HepG2 (cell line): Measurements from ENCODE around the gene PPOX. TPM values are rescaled to one million over a fixed set of nuclear protein-coding genes. Genes with fewer than 3 reads are reported as not detected.

Source experiments
- ATAC-seq: fragments of 200-7000 bp; cut with Tn5 transposase; 3 replicates; pipeline ENCODE4 v1.9.1; 2020; ENCODE audit warnings: mild to moderate bottlenecking, moderate library complexity
- BruUV-seq: library from RNA; stranded (reverse); fragments of 400-500 nt; replicated peaks from 2 replicates; lab custom pipeline; 2021; lab: Mats Ljungman, UMichigan
- CTCF ChIA-PET: fragments of 300-600 bp; formaldehyde crosslinking; extraction: SDS; loops from one replicate; lab custom pipeline; 2021; ENCODE audit warnings: low total read pairs, inconsistent platforms, low intra/inter-chr PET ratio; lab: Yijun Ruan, JAX
- POLR2A ChIA-PET: fragments of 350-600 bp; sonication (Branson Sonifier 250); formaldehyde crosslinking; loops from one replicate; lab custom pipeline; 2020; ENCODE audit warnings: antibody characterized with exemption, inconsistent platforms; lab: Yijun Ruan, JAX
- DNase-seq: peaks from one replicate; pipeline ENCODE4 v3.0.0-alpha.2; 2015; ENCODE audit warnings: low spot score
- FAIRE-seq: peaks from 3 replicates; lab custom pipeline; 2011; peaks lifted over from hg19 to GRCh38; lab: Jason Lieb, UNC
- H2AFZ ChIP-seq: one replicate; pipeline ENCODE4 v1.6.1; 2011; ENCODE audit warnings: low read length, inconsistent platforms
- H3K27ac ChIP-seq: fragments of 300-600 bp; 3 replicates; pipeline ENCODE4 v1.8.0; 2011; ENCODE audit warnings: mixed run types, mild to moderate bottlenecking, mixed read lengths, low read length, inconsistent platforms; ENCODE audit not compliant: insufficient read depth; ENCODE audit errors: extremely low read length
- H3K27me3 ChIP-seq, 2 experiments: fragments of 200-600 bp in 1 of 2; 2 replicates in 1 of 2; 3 replicates in 1 of 2; pipeline versions ENCODE4 v1.6.0 to v1.8.0; 2011; ENCODE audit warnings: low read length in 2 of 2, mild to moderate bottlenecking in 2 of 2, moderate library complexity in 2 of 2, inconsistent platforms in 1 of 2; ENCODE audit not compliant: insufficient read depth in 2 of 2, control insufficient read depth in 1 of 2
- H3K36me3 ChIP-seq, 2 experiments: fragments of 200-600 bp in 1 of 2; replicated peaks in 1 of 2; 2 replicates in 1 of 2; 3 replicates in 1 of 2; pipeline versions ENCODE4 v1.5.1 to v1.8.0; 2011; ENCODE audit warnings: low read length in 2 of 2, inconsistent platforms in 1 of 2; ENCODE audit not compliant: insufficient read depth in 2 of 2, control insufficient read depth in 1 of 2
- H3K4me1 ChIP-seq: 2 replicates; pipeline ENCODE4 v1.5.1; 2012; ENCODE audit warnings: low read length, inconsistent platforms; ENCODE audit not compliant: insufficient read depth
- H3K4me2 ChIP-seq: 2 replicates; pipeline ENCODE4 v1.6.0; 2011; ENCODE audit warnings: low read depth, low read length, inconsistent platforms
- H3K4me3 ChIP-seq, 3 experiments: fragments of 200-600 bp in 1 of 3; sonication (generic), shearing (Covaris generic) in 1 of 3; replicated peaks in 1 of 3; 2 replicates each; pipeline ENCODE4 v1.5.1; 2011 to 2016; ENCODE audit warnings: low read length in 3 of 3, inconsistent platforms in 2 of 3, low read depth in 2 of 3, mild to moderate bottlenecking in 2 of 3, control low read depth in 1 of 3, mixed read lengths in 1 of 3; ENCODE audit not compliant: insufficient read depth in 1 of 3
- H3K79me2 ChIP-seq: one replicate; pipeline ENCODE4 v1.6.1; 2011; ENCODE audit warnings: low read length, inconsistent platforms; ENCODE audit not compliant: insufficient read depth
- H3K9ac ChIP-seq: 2 replicates; pipeline ENCODE4 v1.6.0; 2011; ENCODE audit warnings: mild to moderate bottlenecking, low read depth, low read length, inconsistent platforms; ENCODE audit not compliant: insufficient read depth
- H3K9me3 ChIP-seq: 2 replicates; pipeline ENCODE4 v1.5.1; 2012; ENCODE audit warnings: mild to moderate bottlenecking, low read length
- H4K20me1 ChIP-seq: 2 replicates; pipeline ENCODE4 v1.6.0; 2011; ENCODE audit warnings: inconsistent platforms, mild to moderate bottlenecking, low read length, moderate library complexity; ENCODE audit not compliant: insufficient read depth
- BORCS8-MEF2B ChIP-seq: sonication (generic); formaldehyde crosslinking; IDR thresholded peaks from 2 replicates; pipeline ENCODE4 v1.8.0; 2022; ENCODE audit warnings: mild to moderate bottlenecking, missing genetic modification reagents
- GATA4 ChIP-seq: sonication (generic); IDR thresholded peaks from 2 replicates; pipeline ENCODE4 v1.6.1; 2016; ENCODE audit warnings: antibody characterized with exemption, low read depth, borderline replicate concordance
- IRF2 ChIP-seq: IDR thresholded peaks from 2 replicates; pipeline ENCODE4 v1.6.1; 2018; ENCODE audit warnings: missing genetic modification reagents, missing compliant biosample characterization
- ONECUT2 ChIP-seq: sonication (generic); formaldehyde crosslinking; IDR thresholded peaks from 2 replicates; pipeline ENCODE4 v1.4.0; 2020; ENCODE audit warnings: missing genetic modification reagents
- PAF1 ChIP-seq: IDR thresholded peaks from 2 replicates; pipeline ENCODE4 v1.6.1; 2016; ENCODE audit warnings: missing genetic modification reagents, missing compliant biosample characterization
- PITX1 ChIP-seq: sonication (generic); formaldehyde crosslinking; IDR thresholded peaks from 2 replicates; pipeline ENCODE4 v1.5.1; 2020; ENCODE audit warnings: mild to moderate bottlenecking, missing genetic modification reagents
- RARA ChIP-seq: IDR thresholded peaks from 2 replicates; pipeline ENCODE4 v1.6.1; 2016; ENCODE audit warnings: missing genetic modification reagents, missing compliant biosample characterization
- RFX1 ChIP-seq: fragments of 450-650 bp; IDR thresholded peaks from 2 replicates; pipeline ENCODE4 v1.6.1; 2017
- SP140L ChIP-seq: sonication (generic); formaldehyde crosslinking; IDR thresholded peaks from 2 replicates; pipeline ENCODE4 v1.4.0; 2020; ENCODE audit warnings: missing genetic modification reagents, borderline replicate concordance
- ZFP62 ChIP-seq: sonication (generic); formaldehyde crosslinking; IDR thresholded peaks from 2 replicates; pipeline ENCODE4 v1.4.0; 2020; ENCODE audit warnings: missing genetic modification reagents
- ZMYM3 ChIP-seq: sonication (generic); formaldehyde crosslinking; IDR thresholded peaks from 2 replicates; pipeline ENCODE4 v1.5.1; 2020; ENCODE audit warnings: mild to moderate bottlenecking, missing genetic modification reagents
- ZNF143 ChIP-seq: sonication (generic); formaldehyde crosslinking; IDR thresholded peaks from 2 replicates; pipeline ENCODE4 v1.4.0; 2020; ENCODE audit warnings: missing genetic modification reagents
- ZNF326 ChIP-seq: sonication (generic); formaldehyde crosslinking; IDR thresholded peaks from 2 replicates; pipeline ENCODE4 v1.4.0; 2020; ENCODE audit warnings: missing genetic modification reagents, borderline replicate concordance
- ZNF383 ChIP-seq: sonication (generic); formaldehyde crosslinking; IDR thresholded peaks from 2 replicates; pipeline ENCODE4 v1.4.0; 2020; ENCODE audit warnings: missing genetic modification reagents, mild to moderate bottlenecking, borderline replicate concordance
- ZNF546 ChIP-seq: sonication (generic); formaldehyde crosslinking; conservative IDR thresholded peaks from 2 replicates; pipeline ENCODE4 v1.8.1; 2023; ENCODE audit warnings: mild to moderate bottlenecking, missing genetic modification reagents
- ZNF878 ChIP-seq: sonication (generic); formaldehyde crosslinking; IDR thresholded peaks from 2 replicates; pipeline ENCODE4 v1.8.1; 2023; ENCODE audit warnings: mild to moderate bottlenecking, missing genetic modification reagents, moderate library complexity
- ZNF883 ChIP-seq: sonication (generic); formaldehyde crosslinking; IDR thresholded peaks from 2 replicates; pipeline ENCODE4 v1.5.1; 2020; ENCODE audit warnings: mild to moderate bottlenecking, missing genetic modification reagents; ENCODE audit errors: not compliant biosample characterization
- ZSCAN30 ChIP-seq: sonication (generic); formaldehyde crosslinking; IDR thresholded peaks from 2 replicates; pipeline ENCODE4 v1.5.0; 2020; ENCODE audit warnings: mild to moderate bottlenecking, missing genetic modification reagents
- WGBS: methylation state at CpG from one replicate; pipeline ENCODE4 v1.1.6; 2017; ENCODE audit warnings: low lambda C conversion rate; 5-methylcytosine and 5-hydroxymethylcytosine counted together
- in situ Hi-C: cut with HindIII; loops from 2 replicates; pipeline ENCODE4 v1.10.0; 2017; ENCODE audit warnings: low pct_unique_long_range_greater_than_20kb; ENCODE audit not compliant: extremely low pct_ligation_motif_present
- intact Hi-C: fragments of 100-400 bp; cut with micrococcal nuclease; formaldehyde crosslinking; loops from one replicate; pipeline ENCODE4 v1.10.0; 2022; ENCODE audit not compliant: unreplicated experiment
- polyA plus RNA-seq, 8 experiments: library from polyadenylated mRNA; depleted of rRNA in 3 of 8; stranded (reverse) in 7 of 8; unstranded in 1 of 8; fragments of >200 nt; fragmentation: Illumina TruSeq in 4 of 8; extraction: Trizol in 4 of 8; gene quantifications; 2 replicates each; pipeline versions ENCODE4 v1.2.1 to v1.2.3, GENCODE V29; 2011 to 2016; ENCODE audit warnings: low read depth in 4 of 8, missing spikeins in 1 of 8, mixed read lengths in 1 of 8; ENCODE audit not compliant: insufficient read depth in 1 of 8
- total RNA-seq, 5 experiments: library from RNA; depleted of rRNA; stranded (reverse); fragments of >200 nt; fragmentation: Illumina TruSeq; extraction: Trizol; gene quantifications; 2 replicates each; pipeline ENCODE4 v1.2.3, GENCODE V29; 2016; ENCODE audit warnings: low read depth in 1 of 5
- TF ChIP-seq, protein P1 (sequence below): sonication (generic); formaldehyde crosslinking; IDR thresholded peaks from 2 replicates; pipeline ENCODE4 v1.4.0; 2020; ENCODE audit warnings: mild to moderate bottlenecking, missing genetic modification reagents
- TF ChIP-seq, protein P2 (sequence below): sonication (generic); formaldehyde crosslinking; IDR thresholded peaks from 2 replicates; pipeline ENCODE4 v1.8.1; 2023; ENCODE audit warnings: missing genetic modification reagents, mild to moderate bottlenecking, borderline replicate concordance
- TF ChIP-seq, protein P3 (sequence below): sonication (generic); formaldehyde crosslinking; IDR thresholded peaks from 2 replicates; pipeline ENCODE4 v1.5.0; 2020; ENCODE audit warnings: mild to moderate bottlenecking, missing genetic modification reagents

The PPOX gene
- total and polyA plus RNA-seq, 2 of the 13 experiments (the other 11 are each of a cell fraction or from before 2014, with no cell fraction given), result 15.5 to 27.7 TPM

DNA sequence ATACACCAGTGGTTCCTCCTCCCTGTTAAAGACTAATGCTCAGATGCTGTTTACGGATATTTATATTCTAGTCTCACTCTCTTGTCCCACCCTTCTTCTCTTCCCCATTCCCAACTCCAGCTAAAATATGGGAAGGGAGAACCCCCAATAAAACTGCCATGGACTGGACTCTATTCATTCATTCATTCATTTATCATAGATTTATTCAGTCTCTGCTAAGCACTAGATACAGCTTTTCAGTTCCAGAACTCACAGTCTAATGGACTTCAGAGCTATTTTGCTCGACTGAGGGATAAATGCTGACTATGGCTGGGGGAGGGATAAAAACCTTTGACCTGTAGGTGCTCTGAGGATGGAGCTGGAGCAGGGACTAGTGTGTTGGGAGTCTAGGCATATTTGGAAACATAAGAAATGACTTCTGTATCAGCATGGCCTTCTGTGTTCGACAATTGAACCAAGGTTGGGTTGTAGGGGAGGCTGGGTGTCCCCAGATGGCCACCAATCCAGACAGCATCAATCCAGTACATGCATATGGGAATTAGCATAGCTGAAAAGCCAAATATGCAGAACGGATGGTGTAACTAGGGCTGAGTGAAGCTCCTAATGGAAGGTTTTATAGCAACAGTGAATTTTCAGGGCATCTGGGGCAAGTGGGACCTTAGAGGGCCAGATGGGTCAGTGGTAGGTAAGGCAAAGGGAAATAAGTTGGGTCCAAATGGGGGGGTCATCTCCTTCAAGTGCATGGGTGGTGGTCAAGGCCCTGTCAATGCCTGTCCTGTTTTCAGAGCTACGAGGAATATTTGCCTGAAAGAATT is 53.1 kb downstream of the PPOX start (continued):
- 0 out of 2 replicates have a peak, but pooled peaks have one; percentile 43 for TF ChIP-seq ZNF878 (CRISPR knock-in tag)
- TF ChIP-seq, protein P1, sequence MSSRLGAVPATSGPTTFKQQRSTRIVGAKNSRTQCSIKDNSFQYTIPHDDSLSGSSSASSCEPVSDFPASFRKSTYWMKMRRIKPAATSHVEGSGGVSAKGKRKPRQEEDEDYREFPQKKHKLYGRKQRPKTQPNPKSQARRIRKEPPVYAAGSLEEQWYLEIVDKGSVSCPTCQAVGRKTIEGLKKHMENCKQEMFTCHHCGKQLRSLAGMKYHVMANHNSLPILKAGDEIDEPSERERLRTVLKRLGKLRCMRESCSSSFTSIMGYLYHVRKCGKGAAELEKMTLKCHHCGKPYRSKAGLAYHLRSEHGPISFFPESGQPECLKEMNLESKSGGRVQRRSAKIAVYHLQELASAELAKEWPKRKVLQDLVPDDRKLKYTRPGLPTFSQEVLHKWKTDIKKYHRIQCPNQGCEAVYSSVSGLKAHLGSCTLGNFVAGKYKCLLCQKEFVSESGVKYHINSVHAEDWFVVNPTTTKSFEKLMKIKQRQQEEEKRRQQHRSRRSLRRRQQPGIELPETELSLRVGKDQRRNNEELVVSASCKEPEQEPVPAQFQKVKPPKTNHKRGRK (CRISPR knock-in tag), result no peak
- TF ChIP-seq RFX1, result no peak
- no peak for TF ChIP-seq ZMYM3 (CRISPR knock-in tag)
- TF ChIP-seq BORCS8-MEF2B (CRISPR knock-in tag), result no peak; the same call in 1 of the 2 replicates
- TF ChIP-seq SP140L (CRISPR knock-in tag), result no peak
- TF ChIP-seq, protein P2, sequence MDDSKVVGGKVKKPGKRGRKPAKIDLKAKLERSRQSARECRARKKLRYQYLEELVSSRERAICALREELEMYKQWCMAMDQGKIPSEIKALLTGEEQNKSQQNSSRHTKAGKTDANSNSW (CRISPR knock-in tag), result no peak
- TF ChIP-seq ZNF883 (CRISPR knock-in tag), result peak; percentile 58
- TF ChIP-seq ZFP62 (CRISPR knock-in tag), result no peak

DNA sequence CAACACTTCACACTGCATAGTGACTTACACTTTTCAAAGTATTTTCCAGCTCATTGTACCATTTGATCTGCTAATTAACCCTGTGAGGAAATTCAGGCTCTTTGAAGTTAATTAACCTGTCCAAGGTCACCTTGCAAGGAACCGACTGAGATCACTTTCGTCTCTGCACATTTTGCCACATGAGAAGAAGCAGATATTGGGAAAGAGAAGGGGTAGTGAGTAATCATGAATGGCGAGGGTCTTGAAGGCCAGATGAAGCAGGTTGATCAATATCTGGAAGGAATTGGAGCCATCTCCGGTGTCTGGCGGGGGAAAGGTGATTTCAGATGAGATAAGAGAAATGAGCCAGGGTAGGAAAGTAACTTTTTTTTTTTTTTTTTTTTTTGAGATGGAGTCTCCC is 53.8 kb downstream of the PPOX start:
- peaks cover 11% of the 10 kb centered on the region for H4K20me1 ChIP-seq
- H3K27me3 ChIP-seq, result no peaks in the 10 kb centered on the region; a peak in 1 of 5 replicates
- H3K79me2 ChIP-seq, result peaks cover 23% of the 10 kb centered on the region
- ChIA-PET POLR2A (interaction anchor here (0.8 to 12.5 kb wide), 12 partner anchors 10 to 170 kb away, joined by 3 to 357 read pairs (median 8); partner anchors contain the start of genes ADAMTS4, DEDD, NDUFS2 and NR1I3), CTCF (no interaction called here)
- H3K4me1 ChIP-seq, result peaks cover 77% of the 10 kb centered on the region
- peaks cover 1 to 14% of the 10 kb centered on the region in 2 experiments; a peak in 3 of 5 replicates for H3K36me3 ChIP-seq
- H3K27ac ChIP-seq, result peak overlapping the region; percentile 99
- DNase-seq (no peak), ATAC-seq (no peak), FAIRE-seq (peak; percentile 26)
- intact Hi-C loops (no loop called here), in situ Hi-C loops (loop anchor here (10.0 kb wide), 1 partner anchor 165 kb away; no protein-coding TSS in a partner anchor)
- 3% methylated on average over 5 of the region's 5 CpGs for WGBS
- no peaks in the 10 kb centered on the region for H3K9me3 ChIP-seq
- no peak overlapping the region for H2AFZ ChIP-seq
- peak overlapping the region; percentile 25 to 35 (median 33) for H3K4me3 ChIP-seq
- peak overlapping the region; percentile 40 for H3K9ac ChIP-seq
- peak overlapping the region; percentile 87 for H3K4me2 ChIP-seq
- BruUV-seq, result no TSS peak
- no peak for TF ChIP-seq ZNF546 (CRISPR knock-in tag)
- TF ChIP-seq ZNF383 (CRISPR knock-in tag), result no peak
- 0 out of 2 replicates have a peak, but pooled peaks have one; percentile 15 for TF ChIP-seq IRF2 (CRISPR knock-in tag)
- peak; percentile 13 for TF ChIP-seq RARA (CRISPR knock-in tag)
- TF ChIP-seq ZNF326 (CRISPR knock-in tag), result peak; percentile 95
- TF ChIP-seq ZNF143, result no peak
- peak; percentile 42; the same call in 1 of the 2 replicates for TF ChIP-seq ONECUT2
- TF ChIP-seq ZSCAN30, result 0 out of 2 replicates have a peak, but pooled peaks have one; percentile 18
- TF ChIP-seq PITX1 (CRISPR knock-in tag), result 0 out of 2 replicates have a peak, but pooled peaks have one; percentile 9
- peak; percentile 17; the same call in 1 of the 2 replicates for TF ChIP-seq GATA4
- TF ChIP-seq, protein P3, sequence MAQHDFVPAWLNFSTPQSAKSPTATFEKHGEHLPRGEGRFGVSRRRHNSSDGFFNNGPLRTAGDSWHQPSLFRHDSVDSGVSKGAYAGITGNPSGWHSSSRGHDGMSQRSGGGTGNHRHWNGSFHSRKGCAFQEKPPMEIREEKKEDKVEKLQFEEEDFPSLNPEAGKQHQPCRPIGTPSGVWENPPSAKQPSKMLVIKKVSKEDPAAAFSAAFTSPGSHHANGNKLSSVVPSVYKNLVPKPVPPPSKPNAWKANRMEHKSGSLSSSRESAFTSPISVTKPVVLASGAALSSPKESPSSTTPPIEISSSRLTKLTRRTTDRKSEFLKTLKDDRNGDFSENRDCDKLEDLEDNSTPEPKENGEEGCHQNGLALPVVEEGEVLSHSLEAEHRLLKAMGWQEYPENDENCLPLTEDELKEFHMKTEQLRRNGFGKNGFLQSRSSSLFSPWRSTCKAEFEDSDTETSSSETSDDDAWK (CRISPR knock-in tag), result no peak
- TF ChIP-seq PAF1 (CRISPR knock-in tag), result peak; percentile 83; the same call in 1 of the 2 replicates
